ENCODE measurements around the gene TNFRSF25.

Gene TNFRSF25

GRCh38 chr1:6504887-6505286, 38.9 kb upstream of the TNFRSF25 start:
- H3K4me2 ChIP-seq, result no peak overlapping the region
- H3K27ac ChIP-seq, result no peak overlapping the region
- no peaks in the 10 kb centered on the region for H4K20me1 ChIP-seq (ENCODE audit: insufficient read depth)
- H2AFZ ChIP-seq (ENCODE audit: low read depth), result no peak overlapping the region
- H3K4me1 ChIP-seq (ENCODE audit: low read depth, poor library complexity, severe bottlenecking), result no peaks in the 10 kb centered on the region
- no peak for TF ChIP-seq CTCF (conservative IDR thresholded peaks at IDR 0.05; ENCODE audit: low read depth, low read length)
- no peaks in the 10 kb centered on the region for H3K79me2 ChIP-seq (ENCODE audit: insufficient read depth, low read depth)
- H3K27me3 ChIP-seq (ENCODE audit: insufficient read depth, low read depth), result peaks cover 71% of the 10 kb centered on the region
- no peaks in the 10 kb centered on the region for H3K36me3 ChIP-seq (ENCODE audit: insufficient read depth)
- H3K4me3 ChIP-seq (IDR thresholded peaks at IDR 0.05; ENCODE audit: insufficient read depth, low read depth, low read length), result no peak overlapping the region
- H3K9ac ChIP-seq, result no peak overlapping the region

- no peak overlapping the region for H2AFZ ChIP-seq (ENCODE audit: low read depth)
- H3K27me3 ChIP-seq (ENCODE audit: insufficient read depth, low read depth), result peaks cover 69% of the 10 kb centered on the region
- H3K27ac ChIP-seq, result no peak overlapping the region
- H4K20me1 ChIP-seq (ENCODE audit: insufficient read depth), result no peaks in the 10 kb centered on the region
- no peak overlapping the region for H3K9ac ChIP-seq
- H3K36me3 ChIP-seq (ENCODE audit: insufficient read depth), result no peaks in the 10 kb centered on the region
- no peak overlapping the region for H3K4me2 ChIP-seq
- H3K4me3 ChIP-seq (IDR thresholded peaks at IDR 0.05; ENCODE audit: insufficient read depth, low read depth, low read length), result no peak overlapping the region
- no peaks in the 10 kb centered on the region for H3K79me2 ChIP-seq (ENCODE audit: insufficient read depth, low read depth)
- no peak for TF ChIP-seq CTCF (conservative IDR thresholded peaks at IDR 0.05; ENCODE audit: low read depth, low read length)
- no peaks in the 10 kb centered on the region for H3K4me1 ChIP-seq (ENCODE audit: low read depth, poor library complexity, severe bottlenecking)
These were observed 38.1 kb upstream of the TNFRSF25 start for GRCh38 chr1:6503884-6504602.

GRCh38 chr1:6502000-6502891, 36.3 kb upstream of the TNFRSF25 start:
- peaks cover 4% of the 10 kb centered on the region for H3K4me1 ChIP-seq (ENCODE audit: low read depth, poor library complexity, severe bottlenecking)

GRCh38 chr1:6501279-6501813, 35.4 kb upstream of the TNFRSF25 start:
- H3K4me3 ChIP-seq (IDR thresholded peaks at IDR 0.05; ENCODE audit: insufficient read depth, low read depth, low read length), result no peak overlapping the region
- H3K9ac ChIP-seq, result no peak overlapping the region
- H3K79me2 ChIP-seq (ENCODE audit: insufficient read depth, low read depth), result no peaks in the 10 kb centered on the region
- H3K27me3 ChIP-seq (ENCODE audit: insufficient read depth, low read depth), result peaks cover 53% of the 10 kb centered on the region
- H3K4me1 ChIP-seq (ENCODE audit: low read depth, poor library complexity, severe bottlenecking), result peaks cover 4% of the 10 kb centered on the region
- no peak overlapping the region for H3K27ac ChIP-seq
- no peak overlapping the region for H3K4me2 ChIP-seq
- H3K36me3 ChIP-seq (ENCODE audit: insufficient read depth), result no peaks in the 10 kb centered on the region
- no peaks in the 10 kb centered on the region for H4K20me1 ChIP-seq (ENCODE audit: insufficient read depth)
- no peak overlapping the region for H2AFZ ChIP-seq (ENCODE audit: low read depth)
- no peak for TF ChIP-seq CTCF (conservative IDR thresholded peaks at IDR 0.05; ENCODE audit: low read depth, low read length)

More at GRCh38 chr1:6502000-6502891, 36.3 kb upstream of the TNFRSF25 start:
- Histone ChIP-seq H3K27me3 (ENCODE audit: insufficient read depth, low read depth) (peaks cover 54% of the 10 kb centered on the region), H3K36me3 (ENCODE audit: insufficient read depth) (no peaks in the 10 kb centered on the region), H4K20me1 (ENCODE audit: insufficient read depth) (no peaks in the 10 kb centered on the region), H3K4me2 (no peak overlapping the region), H3K4me3 (IDR thresholded peaks at IDR 0.05; ENCODE audit: insufficient read depth, low read depth, low read length) (no peak overlapping the region), H3K27ac (no peak overlapping the region), H2AFZ (ENCODE audit: low read depth) (no peak overlapping the region), H3K79me2 (ENCODE audit: insufficient read depth, low read depth) (no peaks in the 10 kb centered on the region), H3K9ac (no peak overlapping the region)
- no peak for TF ChIP-seq CTCF (conservative IDR thresholded peaks at IDR 0.05; ENCODE audit: low read depth, low read length)

Data from KMS-11 (cell line).